Activated effector memory CD4-positive, alpha-beta T cell treated with anti-CD3 and anti-CD28 coated beads, Interleukin-2, amount 50 U/mL, for 16 hours (primary cell): ENCODE data around the gene SH3YL1.
A peak's percentile ranks its signal among the peaks of the same experiment; 100 is the strongest.

Source experiments
- DNase-seq: peaks from one replicate; pipeline ENCODE4 v3.0.0-alpha.2; 2020

The SH3YL1 gene

GRCh38 chr2:263774-264492 lies at the start of gene SH3YL1:
SH3YL1 (minus strand) TSS chr2:264032; CDS start chr2:263984, 48 bp downstream.
- peak; percentile 87 for DNase-seq

- no peak for DNase-seq
Observed at GRCh38 chr2:310994-311393, 47.2 kb upstream of the SH3YL1 start.

GRCh38 chr2:309954-310510 lies 46.2 kb upstream of the SH3YL1 start:
- DNase-seq: no peak

GRCh38 chr2:309148-309953 lies 45.5 kb upstream of the SH3YL1 start:
- no peak for DNase-seq

- no peak for DNase-seq
Observed at GRCh38 chr2:305366-305765, 41.5 kb upstream of the SH3YL1 start.

GRCh38 chr2:296354-296753 lies 32.5 kb upstream of the SH3YL1 start:
- no peak for DNase-seq

- DNase-seq: no peak
Observed at GRCh38 chr2:295090-295489, 31.3 kb upstream of the SH3YL1 start.

GRCh38 chr2:290090-290722 lies 26.4 kb upstream of the SH3YL1 start:
- peak; percentile 78 for DNase-seq

- DNase-seq: no peak
Observed at GRCh38 chr2:289362-290089, 25.7 kb upstream of the SH3YL1 start.

GRCh38 chr2:288758-289361 lies 25.0 kb upstream of the SH3YL1 start:
- no peak for DNase-seq

- DNase-seq: no peak
Observed at GRCh38 chr2:287911-288757, 24.3 kb upstream of the SH3YL1 start, which contains the start of gene ALKAL2. ALKAL2 (minus strand) TSS chr2:288091; CDS start chr2:287835, 256 bp downstream.

GRCh38 chr2:287471-287885 lies 23.6 kb upstream of the SH3YL1 start:
- DNase-seq: no peak

GRCh38 chr2:286774-287392 lies 23.1 kb upstream of the SH3YL1 start:
- DNase-seq: no peak

- DNase-seq: no peak
Observed at GRCh38 chr2:286035-286434, 22.2 kb upstream of the SH3YL1 start.

- no peak for DNase-seq
Observed at GRCh38 chr2:285531-285930, 21.7 kb upstream of the SH3YL1 start.

- no peak for DNase-seq
Observed at GRCh38 chr2:284896-285492, 21.2 kb upstream of the SH3YL1 start.

GRCh38 chr2:283996-284794 lies 20.4 kb upstream of the SH3YL1 start:
- DNase-seq: no peak

- no peak for DNase-seq
Observed at GRCh38 chr2:282371-283263, 18.8 kb upstream of the SH3YL1 start.
